AG09309 (cell line): ENCODE data around the gene WDR91.
A peak's percentile ranks its signal among the peaks of the same experiment; 100 is the strongest.

Source experiments
- DNase-seq: peaks from one replicate; pipeline ENCODE4 v3.0.0-alpha.2; 2010; ENCODE audit warnings: low read depth
- H3K4me3 ChIP-seq: 2 replicates; pipeline ENCODE4 v1.5.1; 2011; ENCODE audit warnings: mild to moderate bottlenecking, low read depth, low read length, moderate library complexity; ENCODE audit not compliant: control insufficient read depth
- TF ChIP-seq, protein P1 (sequence below): IDR thresholded peaks from 2 replicates; pipeline ENCODE4 v1.5.1; 2011; ENCODE audit warnings: mild to moderate bottlenecking, low read depth, low read length, inconsistent platforms; ENCODE audit not compliant: insufficient read depth, control insufficient read depth; ENCODE audit errors: missing control alignments

Gene WDR91

DNA sequence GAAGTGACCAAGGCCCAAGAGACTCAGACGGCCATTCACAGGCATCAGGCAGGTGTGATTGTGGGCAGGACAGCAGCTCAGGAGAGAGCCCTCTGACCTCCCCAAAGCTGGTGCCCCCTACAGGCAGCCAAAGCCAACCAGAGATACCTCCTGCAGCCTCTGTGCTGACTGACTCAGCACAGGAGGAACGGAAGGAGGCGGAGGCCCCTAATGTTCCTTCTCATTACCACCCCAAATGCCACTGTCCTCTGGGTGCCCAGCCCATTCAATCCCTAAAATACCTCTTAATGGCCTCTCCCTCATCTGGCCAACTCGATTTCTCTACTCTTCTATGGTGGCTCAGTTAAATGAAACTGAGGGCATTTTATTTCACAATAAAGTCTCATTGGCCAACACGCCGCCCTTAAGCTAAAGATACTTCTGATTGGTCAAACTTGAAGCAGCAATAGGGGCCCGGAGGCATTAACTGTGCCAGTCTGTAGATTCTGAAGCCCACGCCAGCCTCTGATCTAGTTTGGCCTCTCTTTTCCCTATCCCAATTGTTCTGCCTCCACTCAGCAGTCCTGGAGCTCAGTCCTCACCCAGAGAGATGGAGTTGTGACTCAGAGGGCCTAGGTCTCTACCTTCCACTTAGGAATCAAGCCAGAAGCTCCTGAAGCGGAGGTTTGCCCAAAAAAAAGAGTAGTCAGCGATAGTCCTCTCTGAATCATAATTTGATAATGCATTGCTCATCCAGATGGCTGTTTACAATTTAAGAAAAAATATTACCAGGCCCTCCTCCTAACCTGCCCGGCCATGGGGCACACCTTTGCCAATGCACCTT is 42.0 kb downstream of the WDR91 start:
- no peak for DNase-seq
- TF ChIP-seq, protein P1, sequence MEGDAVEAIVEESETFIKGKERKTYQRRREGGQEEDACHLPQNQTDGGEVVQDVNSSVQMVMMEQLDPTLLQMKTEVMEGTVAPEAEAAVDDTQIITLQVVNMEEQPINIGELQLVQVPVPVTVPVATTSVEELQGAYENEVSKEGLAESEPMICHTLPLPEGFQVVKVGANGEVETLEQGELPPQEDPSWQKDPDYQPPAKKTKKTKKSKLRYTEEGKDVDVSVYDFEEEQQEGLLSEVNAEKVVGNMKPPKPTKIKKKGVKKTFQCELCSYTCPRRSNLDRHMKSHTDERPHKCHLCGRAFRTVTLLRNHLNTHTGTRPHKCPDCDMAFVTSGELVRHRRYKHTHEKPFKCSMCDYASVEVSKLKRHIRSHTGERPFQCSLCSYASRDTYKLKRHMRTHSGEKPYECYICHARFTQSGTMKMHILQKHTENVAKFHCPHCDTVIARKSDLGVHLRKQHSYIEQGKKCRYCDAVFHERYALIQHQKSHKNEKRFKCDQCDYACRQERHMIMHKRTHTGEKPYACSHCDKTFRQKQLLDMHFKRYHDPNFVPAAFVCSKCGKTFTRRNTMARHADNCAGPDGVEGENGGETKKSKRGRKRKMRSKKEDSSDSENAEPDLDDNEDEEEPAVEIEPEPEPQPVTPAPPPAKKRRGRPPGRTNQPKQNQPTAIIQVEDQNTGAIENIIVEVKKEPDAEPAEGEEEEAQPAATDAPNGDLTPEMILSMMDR: peak; percentile 31

DNA sequence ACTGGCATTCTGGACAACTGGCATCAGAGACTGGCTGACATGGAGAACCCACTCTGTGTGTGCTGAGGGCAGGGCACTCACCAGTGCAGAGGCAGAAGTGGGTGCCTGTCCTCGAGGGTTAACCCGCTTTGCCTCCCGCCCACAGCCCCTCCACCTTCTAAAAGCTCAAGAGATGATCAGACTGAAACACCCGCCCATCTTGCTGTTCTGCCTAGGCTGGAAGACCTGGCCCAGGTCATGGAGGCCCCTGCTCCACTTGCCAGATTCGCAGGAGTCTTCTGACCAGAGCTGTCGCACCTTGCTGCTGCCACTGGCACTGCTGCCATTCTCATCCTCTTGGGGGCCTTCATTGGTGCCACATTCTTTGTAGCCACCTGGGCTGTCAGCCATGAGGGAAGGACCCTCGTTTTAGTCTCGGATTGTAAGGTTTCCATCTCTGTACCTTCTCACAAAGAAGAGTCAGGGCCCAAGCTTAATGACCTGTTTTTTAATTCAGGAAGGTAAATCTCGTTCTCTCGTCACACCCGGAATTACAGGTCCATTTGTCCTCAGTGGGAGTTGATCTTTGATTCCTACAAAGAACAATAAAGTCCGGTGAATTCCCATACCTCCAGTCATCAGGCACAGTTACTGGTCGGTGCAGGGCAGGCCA is 42.7 kb downstream of the WDR91 start:
- DNase-seq: no peak
- no peak overlapping the region for H3K4me3 ChIP-seq
- TF ChIP-seq, protein P1: no peak

More for the DNA sequence above, 42.0 kb downstream of the WDR91 start:
- peak overlapping the region; percentile 85 for H3K4me3 ChIP-seq

DNA sequence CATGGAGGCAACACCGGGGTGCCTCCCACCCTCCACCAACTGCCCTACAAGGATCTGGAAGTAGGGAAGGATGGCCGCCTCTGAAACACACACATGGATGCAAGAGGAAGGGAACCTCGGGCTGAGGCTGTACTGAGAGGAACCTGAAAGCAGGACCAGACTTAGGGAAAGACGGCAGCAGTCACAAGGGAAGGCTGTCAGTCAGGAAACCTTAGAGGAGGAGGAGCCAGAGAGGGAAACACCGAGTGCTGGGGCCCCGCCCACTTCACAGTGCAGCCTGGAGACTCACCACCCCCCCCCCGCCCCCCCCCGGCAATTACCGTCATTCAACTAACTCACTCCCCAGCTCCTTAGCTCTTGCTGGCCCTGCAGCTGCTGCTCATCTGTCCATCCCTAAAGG is 43.3 kb downstream of the WDR91 start:
- TF ChIP-seq, protein P1: no peak
- DNase-seq: no peak
- no peak overlapping the region for H3K4me3 ChIP-seq

DNA sequence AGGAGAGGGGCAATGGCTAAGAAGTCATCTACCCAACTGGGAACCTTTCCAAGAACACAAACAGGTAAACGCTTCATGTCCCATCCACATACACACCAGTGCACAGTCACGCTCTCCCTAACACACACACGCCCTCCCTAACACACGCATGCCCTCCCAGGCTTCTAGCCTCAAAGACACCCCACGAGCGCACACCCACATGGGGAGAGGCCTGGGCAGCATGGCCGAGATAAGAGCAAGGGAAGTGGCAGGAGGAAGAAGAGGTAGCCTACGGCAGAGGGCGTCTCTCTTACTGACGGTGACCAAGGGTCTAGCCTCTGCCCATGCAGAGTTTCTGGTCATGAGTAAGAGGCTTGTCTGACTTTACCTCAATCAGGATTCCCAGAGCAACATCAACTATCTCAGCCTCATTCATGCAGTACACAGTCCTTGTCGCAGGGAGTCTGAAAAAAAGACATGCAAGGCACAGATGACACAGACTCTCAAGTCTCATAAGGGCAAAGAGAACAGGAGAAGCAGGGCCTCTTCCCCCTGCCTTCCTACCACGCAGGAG is 43.9 kb downstream of the WDR91 start:
- no peak overlapping the region for H3K4me3 ChIP-seq
- TF ChIP-seq, protein P1: no peak
- no peak for DNase-seq

DNA sequence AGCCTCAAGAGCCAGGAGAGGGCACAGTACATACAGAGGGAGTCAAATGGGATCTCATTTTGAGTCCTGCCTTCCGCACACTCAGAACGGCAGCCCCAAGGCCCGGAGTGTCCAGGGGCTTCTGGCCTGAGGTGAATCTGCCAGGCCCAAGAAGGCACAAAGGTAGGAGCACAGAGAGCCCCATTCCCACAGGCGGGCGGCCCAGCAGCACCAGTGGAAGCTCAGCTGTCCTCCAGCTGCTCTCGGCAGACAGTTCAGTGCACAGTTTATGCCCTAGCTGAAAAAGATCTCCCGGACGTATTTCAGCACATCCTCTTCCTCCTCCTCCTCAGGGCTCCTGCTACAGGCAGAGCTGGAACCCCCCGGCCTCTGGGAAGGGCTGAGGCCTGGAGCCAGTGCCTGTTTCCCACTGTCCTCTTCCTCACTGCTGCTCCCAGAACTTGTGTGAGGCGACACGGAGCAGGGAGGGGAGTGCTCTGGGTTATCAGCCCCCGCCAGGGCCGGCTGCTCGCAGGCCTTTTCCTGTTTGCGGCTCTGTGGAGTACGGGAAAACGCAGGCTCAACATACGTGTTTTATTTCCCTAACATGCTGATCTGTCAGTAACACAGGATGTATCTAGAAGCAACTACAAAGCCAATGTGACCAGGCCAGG is 44.9 kb downstream of the WDR91 start:
- no peak overlapping the region for H3K4me3 ChIP-seq
- DNase-seq: no peak
- TF ChIP-seq, protein P1: no peak

DNA sequence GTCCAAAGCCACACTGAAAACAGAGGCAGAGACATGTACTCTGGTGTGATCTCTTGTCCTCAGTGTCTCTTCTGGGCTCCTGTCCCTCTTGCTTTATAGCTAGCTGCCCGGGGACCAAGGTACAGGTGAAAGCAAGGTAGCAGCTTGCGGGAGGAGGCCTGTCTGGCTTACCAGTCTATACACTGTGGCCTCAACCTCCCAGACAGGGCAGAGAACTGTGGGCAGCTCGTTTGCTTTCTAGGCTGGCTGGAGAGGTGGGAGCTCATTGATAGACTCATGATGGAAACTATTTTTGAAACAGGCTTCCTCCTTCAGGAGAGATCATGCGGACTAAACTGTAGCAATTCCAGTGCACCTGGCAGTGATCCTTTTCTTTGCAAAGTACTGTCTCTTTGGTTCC is 45.5 kb downstream of the WDR91 start:
- TF ChIP-seq, protein P1: no peak
- DNase-seq: no peak
- H3K4me3 ChIP-seq: no peak overlapping the region
